Thyroid gland (tissue), 4 donors: ENCODE measurements around the gene ZSWIM6. TPM values are rescaled to one million over a fixed set of nuclear protein-coding genes. Genes with fewer than 3 reads are reported as not detected.

Experiments
- DNase-seq, 2 donors: peaks; one replicate each; pipeline ENCODE4 v3.0.0-alpha.2; 2019
- H3K27ac ChIP-seq, 3 donors: fragments of 200-600 bp; sonication (generic); 1 replicate in 2 of 3; 2 replicates in 1 of 3; pipeline ENCODE4 v1.5.1; 2016 to 2019; ENCODE audit warnings: mild to moderate bottlenecking in 1 of 3, moderate library complexity in 1 of 3
- H3K27me3 ChIP-seq: fragments of 200-600 bp; sonication (generic); one replicate; pipeline ENCODE4 v1.5.1; 2019
- H3K36me3 ChIP-seq, 2 donors: fragments of 200-600 bp; sonication (generic); one replicate each; pipeline ENCODE4 v1.5.1; 2016 to 2019
- H3K4me1 ChIP-seq, 2 donors: fragments of 200-600 bp; sonication (generic); one replicate each; pipeline ENCODE4 v1.5.1; 2017 to 2019
- H3K4me3 ChIP-seq, 3 donors: fragments of 200-600 bp; sonication (generic); replicated peaks in 1 of 3; 1 replicate in 2 of 3; 2 replicates in 1 of 3; pipeline ENCODE4 v1.5.1; 2016; ENCODE audit warnings: mild to moderate bottlenecking in 1 of 3
- H3K9me3 ChIP-seq: fragments of 200-600 bp; sonication (generic); one replicate; pipeline ENCODE4 v1.5.1; 2017
- POLR2A ChIP-seq, 2 donors: fragments of 450-650 bp; IDR thresholded peaks; one replicate each; pipeline ENCODE4 v1.6.1; 2017; ENCODE audit warnings: antibody characterized with exemption in 2 of 2, mild to moderate bottlenecking in 2 of 2, moderate library complexity in 1 of 2
- WGBS, 2 donors: methylation state at CpG; one replicate each; pipeline ENCODE4 v1.1.5; 2017; 5-methylcytosine and 5-hydroxymethylcytosine counted together
- intact Hi-C: fragments of 100-400 bp; cut with DNase I; formaldehyde crosslinking; loops from one replicate; pipeline ENCODE4 v1.15.1; 2023
- total RNA-seq, 4 donors: library from RNA; depleted of rRNA; stranded (reverse); fragments of >200 nt; gene quantifications; one replicate each; pipeline ENCODE4 v1.2.3, GENCODE V29; 2016
- TF ChIP-seq, protein P1 (sequence below), 6 experiments: fragments of 200-600 bp in 3 of 6; fragments of 450-650 bp in 3 of 6; sonication (generic) in 3 of 6; IDR thresholded peaks; one replicate each; pipeline ENCODE4 v1.5.1; 2016 to 2019; ENCODE audit warnings: antibody characterized with exemption in 6 of 6, mild to moderate bottlenecking in 2 of 6, inconsistent platforms in 1 of 6, moderate library complexity in 1 of 6

Gene ZSWIM6
- total RNA-seq, 4 donors from 2014 or later: 11.8 to 20.1 (median 14.5) TPM

DNA sequence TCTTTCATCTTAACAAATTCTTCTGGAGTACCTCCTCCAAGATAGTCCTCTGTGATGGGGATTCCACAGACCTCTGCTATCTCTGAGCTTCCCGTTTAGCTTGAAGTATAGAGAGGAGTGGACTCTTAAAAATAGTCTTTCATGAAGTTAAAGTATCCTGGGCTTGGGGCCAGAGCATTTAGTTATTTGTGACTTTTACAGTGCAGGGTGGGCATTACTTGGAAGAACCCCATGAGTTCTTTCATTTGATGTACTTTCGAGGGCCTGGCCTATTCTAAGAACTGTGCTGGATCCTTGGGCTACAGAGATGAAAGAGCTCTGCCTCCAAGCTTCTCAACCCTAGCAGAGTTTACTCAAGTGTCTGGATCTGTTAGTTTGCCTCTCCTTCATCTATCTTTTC is 131.5 kb downstream of the ZSWIM6 start:
- H3K27ac ChIP-seq: no peak overlapping the region
- H3K4me3 ChIP-seq: no peak overlapping the region
- DNase-seq: no peak
- WGBS, 2 donors: 40 to 47% methylated on average over 2 of the region's 2 CpGs
- TF ChIP-seq, protein P1, sequence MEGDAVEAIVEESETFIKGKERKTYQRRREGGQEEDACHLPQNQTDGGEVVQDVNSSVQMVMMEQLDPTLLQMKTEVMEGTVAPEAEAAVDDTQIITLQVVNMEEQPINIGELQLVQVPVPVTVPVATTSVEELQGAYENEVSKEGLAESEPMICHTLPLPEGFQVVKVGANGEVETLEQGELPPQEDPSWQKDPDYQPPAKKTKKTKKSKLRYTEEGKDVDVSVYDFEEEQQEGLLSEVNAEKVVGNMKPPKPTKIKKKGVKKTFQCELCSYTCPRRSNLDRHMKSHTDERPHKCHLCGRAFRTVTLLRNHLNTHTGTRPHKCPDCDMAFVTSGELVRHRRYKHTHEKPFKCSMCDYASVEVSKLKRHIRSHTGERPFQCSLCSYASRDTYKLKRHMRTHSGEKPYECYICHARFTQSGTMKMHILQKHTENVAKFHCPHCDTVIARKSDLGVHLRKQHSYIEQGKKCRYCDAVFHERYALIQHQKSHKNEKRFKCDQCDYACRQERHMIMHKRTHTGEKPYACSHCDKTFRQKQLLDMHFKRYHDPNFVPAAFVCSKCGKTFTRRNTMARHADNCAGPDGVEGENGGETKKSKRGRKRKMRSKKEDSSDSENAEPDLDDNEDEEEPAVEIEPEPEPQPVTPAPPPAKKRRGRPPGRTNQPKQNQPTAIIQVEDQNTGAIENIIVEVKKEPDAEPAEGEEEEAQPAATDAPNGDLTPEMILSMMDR (IDR thresholded peaks at IDR 0.05): no peak
- TF ChIP-seq POLR2A (IDR thresholded peaks at IDR 0.05): no peak
- peaks cover 12 to 21% of the 10 kb centered on the region in 2 donors for H3K4me1 ChIP-seq
- intact Hi-C loops: no loop called here
- no peaks in the 10 kb centered on the region for H3K9me3 ChIP-seq
- no peaks in the 10 kb centered on the region for H3K36me3 ChIP-seq
- H3K27me3 ChIP-seq: no peaks in the 10 kb centered on the region

DNA sequence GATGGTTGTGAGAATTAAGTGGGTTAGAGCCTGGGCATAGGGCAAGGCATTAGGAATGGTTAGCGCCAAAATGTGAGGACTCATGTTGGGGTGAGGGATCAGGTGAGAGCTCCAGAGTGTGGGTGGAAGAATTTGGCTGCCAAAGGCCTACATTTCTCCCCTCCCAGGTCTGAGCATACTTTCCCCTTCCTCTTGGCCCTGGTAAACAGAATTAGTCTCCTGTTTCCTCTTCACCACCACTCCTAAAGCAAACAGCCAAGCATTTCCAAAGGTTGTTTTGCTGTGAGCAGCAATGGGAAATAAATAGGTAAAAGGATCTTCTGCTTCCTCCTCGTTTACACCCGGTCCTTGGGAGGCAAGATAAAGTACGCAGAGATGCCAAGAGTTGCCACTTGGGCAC is 132.5 kb downstream of the ZSWIM6 start:
- intact Hi-C loops: no loop called here
- Histone ChIP-seq H3K36me3 (no peaks in the 10 kb centered on the region), H3K27me3 (no peaks in the 10 kb centered on the region), H3K9me3 (no peaks in the 10 kb centered on the region), H3K4me3 (no peak overlapping the region), H3K27ac (no peak overlapping the region), H3K4me1 (peaks cover 12 to 25% of the 10 kb centered on the region in 2 donors)
- 59 to 61% methylated on average over 4 of the region's 4 CpGs for WGBS, 2 donors
- TF ChIP-seq, protein P1 (IDR thresholded peaks at IDR 0.05): no peak
- no peak for TF ChIP-seq POLR2A (IDR thresholded peaks at IDR 0.05)
- DNase-seq: no peak

DNA sequence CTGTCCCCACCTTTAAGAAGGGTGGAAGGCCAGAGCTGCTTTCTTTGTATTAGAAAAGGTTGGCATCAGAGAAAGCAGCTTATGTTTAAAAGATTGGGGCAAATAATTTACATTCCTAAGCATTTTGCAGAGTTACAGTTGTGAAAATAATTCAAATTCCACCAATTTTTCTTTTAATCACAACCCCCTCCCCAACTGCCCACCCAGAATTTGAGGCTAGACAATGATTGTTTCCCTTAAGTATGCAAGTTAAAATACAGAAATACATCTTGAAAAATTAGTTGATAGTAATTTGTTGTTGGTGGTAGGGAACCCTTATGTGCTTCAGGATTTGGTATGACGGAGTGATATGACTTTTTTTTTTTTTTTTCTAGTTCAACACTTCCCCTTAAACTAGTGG is 133.0 kb downstream of the ZSWIM6 start:
- TF ChIP-seq POLR2A (IDR thresholded peaks at IDR 0.05): no peak
- TF ChIP-seq, protein P1 (IDR thresholded peaks at IDR 0.05): no peak
- Histone ChIP-seq H3K27me3 (no peaks in the 10 kb centered on the region), H3K27ac (no peak overlapping the region), H3K36me3 (no peaks in the 10 kb centered on the region), H3K4me1 (peaks cover 12 to 25% of the 10 kb centered on the region in 2 donors), H3K9me3 (no peaks in the 10 kb centered on the region), H3K4me3 (no peak overlapping the region)
- 92% methylated on average over 1 of the region's 1 CpG for WGBS, 2 donors
- DNase-seq: no peak
- intact Hi-C loops: no loop called here

DNA sequence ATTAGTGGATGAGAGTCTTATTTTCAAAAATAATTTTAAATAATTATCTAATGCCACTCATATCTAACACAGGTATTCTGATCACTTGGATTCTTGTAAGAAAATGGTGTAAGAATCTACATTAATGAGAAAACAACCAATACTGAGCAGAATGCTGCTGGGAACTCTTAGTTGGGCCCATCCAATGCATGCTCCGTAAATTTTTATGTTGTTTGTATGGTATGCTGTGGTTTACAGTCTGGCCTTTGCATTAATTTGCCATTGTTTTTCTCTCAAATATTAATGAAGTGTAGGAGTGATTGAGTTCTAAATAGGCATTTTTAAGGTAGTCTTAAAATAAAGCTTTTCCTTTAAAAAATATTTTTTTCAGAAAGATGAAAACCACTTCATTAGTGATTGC is 133.4 kb downstream of the ZSWIM6 start:
- Histone ChIP-seq H3K27me3 (no peaks in the 10 kb centered on the region), H3K4me1 (peaks cover 12 to 25% of the 10 kb centered on the region in 2 donors), H3K4me3 (no peak overlapping the region), H3K9me3 (no peaks in the 10 kb centered on the region), H3K27ac (no peak overlapping the region), H3K36me3 (no peaks in the 10 kb centered on the region)
- DNase-seq: no peak
- intact Hi-C loops: no loop called here
- 95 to 98% methylated on average over 1 of the region's 1 CpG for WGBS, 2 donors
- TF ChIP-seq, protein P1 (IDR thresholded peaks at IDR 0.05): no peak
- TF ChIP-seq POLR2A (IDR thresholded peaks at IDR 0.05): no peak

DNA sequence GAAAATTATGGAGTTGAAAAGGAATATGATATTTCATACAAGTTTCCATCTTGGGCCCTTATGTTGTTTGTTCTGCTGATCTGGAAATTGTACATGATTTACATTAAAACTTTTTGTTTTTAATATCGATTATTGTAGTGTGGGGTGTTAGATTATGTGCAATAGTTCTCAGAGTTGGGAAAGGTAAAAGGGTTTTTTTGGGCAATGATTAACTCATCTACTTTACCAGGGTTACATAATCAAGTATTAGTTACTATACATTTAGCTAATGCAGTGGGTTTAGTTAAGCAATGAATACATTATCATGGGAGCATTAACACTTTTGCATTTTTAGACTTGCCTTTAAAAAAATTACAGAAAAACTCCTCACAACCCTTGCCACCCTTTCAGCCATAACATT is 134.0 kb downstream of the ZSWIM6 start:
- H3K27me3 ChIP-seq: no peaks in the 10 kb centered on the region
- intact Hi-C loops: no loop called here
- peaks cover 12 to 25% of the 10 kb centered on the region in 2 donors for H3K4me1 ChIP-seq
- H3K9me3 ChIP-seq: no peaks in the 10 kb centered on the region
- H3K27ac ChIP-seq: no peak overlapping the region
- 95 to 100% methylated on average over 1 of the region's 1 CpG for WGBS, 2 donors
- no peaks in the 10 kb centered on the region for H3K36me3 ChIP-seq
- H3K4me3 ChIP-seq: no peak overlapping the region
- no peak for TF ChIP-seq POLR2A (IDR thresholded peaks at IDR 0.05)
- TF ChIP-seq, protein P1 (IDR thresholded peaks at IDR 0.05): no peak
- DNase-seq: no peak
